ENCODE results near the gene LDLRAD4.

DNA sequence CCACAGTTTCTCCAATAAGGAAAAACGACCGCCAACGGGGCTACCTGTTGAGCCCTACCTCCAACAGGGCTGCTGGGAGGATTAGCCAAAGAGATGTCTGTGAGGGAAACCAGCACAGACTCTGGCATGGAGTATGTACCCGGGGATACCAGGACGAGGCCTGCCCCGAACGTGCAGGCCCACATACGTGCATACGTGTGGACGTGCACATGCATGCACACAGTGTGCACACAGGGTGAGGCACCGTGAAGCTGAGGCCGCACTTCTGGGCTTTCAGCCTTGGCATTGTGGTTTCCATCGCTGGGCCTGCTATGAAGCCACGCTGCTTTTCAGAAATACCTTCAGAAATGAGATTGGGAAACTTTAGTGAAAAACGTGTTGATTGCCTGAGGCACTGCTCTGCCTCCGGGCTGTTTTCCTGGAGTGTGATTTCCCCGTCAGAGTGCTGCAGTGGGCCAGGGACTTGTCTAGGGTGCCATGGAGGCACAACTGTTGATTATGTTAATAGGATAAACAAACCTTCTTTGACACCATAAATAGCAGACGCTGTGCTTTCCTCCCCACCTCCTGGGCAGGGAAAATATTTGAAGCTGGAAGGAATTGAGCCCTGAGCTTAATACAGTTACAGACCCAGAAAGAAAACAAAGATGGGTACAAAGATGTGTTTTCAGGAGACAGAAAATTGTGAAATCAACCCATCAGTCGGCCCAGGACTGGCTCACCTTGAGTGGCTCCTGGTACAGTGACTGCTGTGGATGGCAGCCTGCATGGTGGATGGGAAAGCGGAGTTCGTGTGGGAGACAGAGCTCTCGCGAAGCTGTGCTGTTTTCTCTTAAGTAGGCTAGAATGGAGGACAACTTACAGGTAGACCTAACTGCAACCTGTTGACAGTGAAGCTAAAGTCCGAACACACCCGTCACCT lies 325.5 kb downstream of the LDLRAD4 start:
- TF ChIP-seq CTCF (IDR thresholded peaks at IDR 0.05; ENCODE audit: insufficient read depth, low read length) (no peak), POLR2AphosphoS5 (IDR thresholded peaks at IDR 0.05; ENCODE audit: low read depth) (no peak), GABPA (IDR thresholded peaks at IDR 0.05; ENCODE audit: low read depth) (no peak)

All from HL-60 (cell line).